CD4-positive, alpha-beta T cell treated with Interleukin-4 for 1 hour (primary cell): ENCODE data around the gene CHST9.

ENCODE experiments used
- DNase-seq, 2 donors: peaks; one replicate each; pipeline ENCODE4 v3.0.0-alpha.2; 2020 to 2022

CHST9 gene

GRCh38 chr18:26925313-26925712, 259.8 kb downstream of the CHST9 start:
- no peak for DNase-seq

GRCh38 chr18:26922313-26922712, 262.8 kb downstream of the CHST9 start:
- no peak for DNase-seq

- no peak for DNase-seq
Measured at GRCh38 chr18:26920644-26921043, 264.5 kb downstream of the CHST9 start.

- no peak for DNase-seq
Measured at GRCh38 chr18:26919627-26920026, 265.5 kb downstream of the CHST9 start.

GRCh38 chr18:26919201-26919600, 265.9 kb downstream of the CHST9 start:
- DNase-seq = no peak

- DNase-seq = no peak
Measured at GRCh38 chr18:26911840-26912239, 273.3 kb downstream of the CHST9 start.

GRCh38 chr18:26909599-26910290, 275.4 kb downstream of the CHST9 start:
- no peak for DNase-seq

- DNase-seq = no peak
Measured at GRCh38 chr18:26908906-26909305, 276.2 kb downstream of the CHST9 start.

- DNase-seq = no peak
Measured at GRCh38 chr18:26902291-26902690, 282.8 kb downstream of the CHST9 start.

GRCh38 chr18:26901020-26901419, 284.1 kb downstream of the CHST9 start:
- no peak for DNase-seq

GRCh38 chr18:26894426-26894825, 290.7 kb downstream of the CHST9 start:
- DNase-seq = no peak

GRCh38 chr18:26893996-26894395, 291.1 kb downstream of the CHST9 start:
- no peak for DNase-seq

GRCh38 chr18:26888259-26888658, 296.8 kb downstream of the CHST9 start:
- no peak for DNase-seq

GRCh38 chr18:26875040-26875654, 310.0 kb downstream of the CHST9 start:
- no peak for DNase-seq

GRCh38 chr18:26874283-26874682, 310.8 kb downstream of the CHST9 start:
- no peak for DNase-seq

- no peak for DNase-seq
Measured at GRCh38 chr18:26869640-26870039, 315.5 kb downstream of the CHST9 start.

- no peak for DNase-seq
Measured at GRCh38 chr18:26868968-26869586, 316.0 kb downstream of the CHST9 start.

GRCh38 chr18:26867471-26867870, 317.6 kb downstream of the CHST9 start:
- DNase-seq = no peak

- no peak for DNase-seq
Measured at GRCh38 chr18:26865557-26865956, 319.6 kb downstream of the CHST9 start, which contains the start of gene AQP4. Gene AQP4, minus strand, starts transcription at chr18:26865707. Its CDS starts 18 bp downstream, at chr18:26865689.

GRCh38 chr18:26864658-26865057, 320.4 kb downstream of the CHST9 start:
- no peak for DNase-seq

- DNase-seq = no peak
Measured at GRCh38 chr18:26863921-26864497, 321.1 kb downstream of the CHST9 start.

- DNase-seq = no peak
Measured at GRCh38 chr18:26863122-26863879, 321.8 kb downstream of the CHST9 start.

GRCh38 chr18:26862084-26862483, 323.0 kb downstream of the CHST9 start:
- no peak for DNase-seq
